Measurements from ENCODE around the gene UBE2N.

DNA sequence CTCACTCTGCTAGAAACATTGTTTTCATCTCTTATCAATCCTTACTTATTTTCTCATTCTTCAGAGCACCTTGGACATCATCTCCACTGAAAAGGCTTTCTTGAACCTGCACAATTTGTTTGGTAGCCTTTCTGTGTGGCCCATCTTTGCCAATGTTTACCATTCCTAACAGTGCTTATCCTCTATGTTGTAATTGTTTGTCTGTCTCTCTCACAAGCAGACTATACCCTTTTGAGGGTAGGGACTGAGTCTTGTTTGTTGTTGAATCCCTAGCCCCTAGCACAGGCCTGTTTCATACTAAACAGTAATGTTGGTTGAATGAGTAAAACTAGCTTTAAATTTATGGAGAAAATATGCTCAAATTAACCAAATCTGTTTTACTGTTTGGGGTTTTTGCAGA lies 34.8 kb upstream of the UBE2N start:
- no peak for TF ChIP-seq POLR2AphosphoS5 (IDR thresholded peaks at IDR 0.05; ENCODE audit: borderline replicate concordance, low read depth, low read length)
- TF ChIP-seq EZH2 (IDR thresholded peaks at IDR 0.05), result no peak

Data from SK-N-MC (cell line).